GM12891 (cell line): Measurements from ENCODE around the gene RTL1.

ENCODE experiments used
- POLR2A ChIP-seq: IDR thresholded peaks from 2 replicates; pipeline ENCODE4 v1.6.1; 2011; ENCODE audit warnings: low read depth, low read length, control low read depth
- POLR2AphosphoS5 ChIP-seq: IDR thresholded peaks from 2 replicates; pipeline ENCODE4 v1.6.1; 2011; ENCODE audit warnings: low read depth, low read length, control low read depth
- SPI1 ChIP-seq: IDR thresholded peaks from 2 replicates; pipeline ENCODE4 v1.6.1; 2011; ENCODE audit warnings: low read depth, low read length, control low read depth
- TAF1 ChIP-seq: IDR thresholded peaks from 2 replicates; pipeline ENCODE4 v1.6.1; 2011; ENCODE audit warnings: low read depth, low read length, control low read depth

DNA sequence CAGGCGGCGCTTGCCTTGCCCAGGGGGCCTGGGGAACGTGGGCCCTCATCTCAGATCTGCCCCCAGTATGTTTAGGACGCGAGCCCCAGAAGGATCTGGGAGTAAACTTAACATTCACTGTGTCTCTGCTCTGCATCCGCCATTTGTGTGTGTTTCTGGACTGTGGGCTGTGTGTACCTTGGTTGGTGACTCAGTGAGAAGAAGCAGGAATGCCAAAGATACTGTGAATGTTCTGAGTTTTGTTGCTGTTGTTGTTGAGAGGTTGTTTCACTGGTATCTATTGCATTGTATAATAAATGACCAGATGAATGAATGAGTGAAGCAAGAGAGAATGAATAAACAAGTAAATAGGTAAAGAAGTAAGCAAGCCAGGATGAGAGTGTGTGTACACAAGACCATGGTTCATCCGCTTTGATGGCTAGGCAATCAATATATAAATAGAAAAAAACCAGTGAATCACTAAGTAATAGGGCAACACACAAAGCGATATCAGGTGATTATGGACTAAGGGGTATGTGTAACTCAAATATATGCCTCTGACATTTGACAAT, 57.1 kb downstream of the RTL1 start:
- TF ChIP-seq POLR2AphosphoS5, result no peak
- no peak for TF ChIP-seq POLR2A
- no peak for TF ChIP-seq SPI1
- no peak for TF ChIP-seq TAF1
